ENCODE data around the gene PELI1.
"Not testable (repeated sequence)": the region's sequence is repeated elsewhere in the genome, so short reads cannot be mapped to it uniquely, and the experiment has no call there.

The PELI1 gene

GRCh38 chr2:64124168-64124567 lies 20.1 kb downstream of the PELI1 start:
- DNase-seq (ENCODE audit: low read depth in 1 of 2, low spot score in 1 of 2) = no peak

- DNase-seq (ENCODE audit: low read depth in 1 of 2, low spot score in 1 of 2) = no peak
Measured at GRCh38 chr2:64123740-64124139, 20.5 kb downstream of the PELI1 start.

- DNase-seq (ENCODE audit: low read depth in 1 of 2, low spot score in 1 of 2) = no peak
Measured at GRCh38 chr2:64122358-64122757, 21.9 kb downstream of the PELI1 start.

- DNase-seq (ENCODE audit: low read depth in 1 of 2, low spot score in 1 of 2) = no peak
Measured at GRCh38 chr2:64120928-64121327, 23.3 kb downstream of the PELI1 start.

- DNase-seq (ENCODE audit: low read depth in 1 of 2, low spot score in 1 of 2) = no peak
Measured at GRCh38 chr2:64120008-64120407, 24.2 kb downstream of the PELI1 start.

- DNase-seq (ENCODE audit: low read depth in 1 of 2, low spot score in 1 of 2) = no peak
Measured at GRCh38 chr2:64119369-64119768, 24.9 kb downstream of the PELI1 start.

GRCh38 chr2:64115808-64116598 lies 28.2 kb downstream of the PELI1 start:
- no peak for DNase-seq (ENCODE audit: low read depth in 1 of 2, low spot score in 1 of 2)

- DNase-seq (ENCODE audit: low read depth in 1 of 2, low spot score in 1 of 2) = no peak
Measured at GRCh38 chr2:64114912-64115277, 29.3 kb downstream of the PELI1 start.

GRCh38 chr2:64114063-64114911 lies 29.9 kb downstream of the PELI1 start:
- DNase-seq (ENCODE audit: low read depth in 1 of 2, low spot score in 1 of 2) = no peak

GRCh38 chr2:64112016-64112415 lies 32.2 kb downstream of the PELI1 start:
- no peak for DNase-seq (ENCODE audit: low read depth in 1 of 2, low spot score in 1 of 2)

GRCh38 chr2:64111426-64111825 lies 32.8 kb downstream of the PELI1 start:
- DNase-seq (ENCODE audit: low read depth in 1 of 2, low spot score in 1 of 2) = no peak

- no peak for DNase-seq (ENCODE audit: low read depth in 1 of 2, low spot score in 1 of 2)
Measured at GRCh38 chr2:64108666-64109241, 35.5 kb downstream of the PELI1 start.

- no peak for DNase-seq (ENCODE audit: low read depth in 1 of 2, low spot score in 1 of 2)
Measured at GRCh38 chr2:64106481-64106880, 37.7 kb downstream of the PELI1 start.

GRCh38 chr2:64105670-64106461 lies 38.4 kb downstream of the PELI1 start:
- no peak for DNase-seq (ENCODE audit: low read depth in 1 of 2, low spot score in 1 of 2)

GRCh38 chr2:64104933-64105332 lies 39.3 kb downstream of the PELI1 start:
- no peak for DNase-seq (ENCODE audit: low read depth in 1 of 2, low spot score in 1 of 2)

GRCh38 chr2:64102736-64103135 lies 41.5 kb downstream of the PELI1 start:
- DNase-seq (ENCODE audit: low read depth in 1 of 2, low spot score in 1 of 2) = not testable (repeated sequence)

- no peak for DNase-seq (ENCODE audit: low read depth in 1 of 2, low spot score in 1 of 2)
Measured at GRCh38 chr2:64101141-64101591, 43.1 kb downstream of the PELI1 start.

- DNase-seq (ENCODE audit: low read depth in 1 of 2, low spot score in 1 of 2) = not testable (repeated sequence)
Measured at GRCh38 chr2:64100584-64100983, 43.6 kb downstream of the PELI1 start.

GRCh38 chr2:64094663-64095382 lies 49.4 kb downstream of the PELI1 start:
- DNase-seq (ENCODE audit: low read depth in 1 of 2, low spot score in 1 of 2) = no peak

- DNase-seq (ENCODE audit: low read depth in 1 of 2, low spot score in 1 of 2) = no peak
Measured at GRCh38 chr2:64093341-64093740, 50.9 kb downstream of the PELI1 start.
